ENCODE data around the gene RBMS3.
A peak's percentile ranks its signal among the peaks of the same experiment; 100 is the strongest.

RBMS3 gene

DNA sequence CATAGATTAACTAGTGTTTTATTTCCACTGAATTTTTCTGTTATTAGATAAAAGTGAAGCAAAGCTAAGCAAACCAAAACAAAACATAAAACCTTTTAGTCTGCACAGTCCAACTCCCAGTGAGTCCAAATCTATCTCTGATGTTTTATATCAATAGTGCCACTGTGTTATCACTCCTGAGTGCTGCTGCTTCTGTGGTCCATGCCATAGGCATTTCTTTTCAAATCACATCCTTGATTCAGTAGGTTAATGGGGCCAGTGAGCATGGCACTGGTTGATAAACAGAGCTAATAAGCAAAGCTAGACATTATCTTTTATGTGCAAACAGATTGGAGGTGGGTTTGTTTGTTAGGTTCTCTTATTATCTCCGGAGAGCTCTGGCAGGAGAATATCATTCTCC is 30.0 kb downstream of the RBMS3 start:
- DNase-seq (ENCODE audit: low spot score): no peak
- Histone ChIP-seq H3K4me3 (no peak overlapping the region), H3K27ac (no peak overlapping the region)
- TF ChIP-seq, protein P1, sequence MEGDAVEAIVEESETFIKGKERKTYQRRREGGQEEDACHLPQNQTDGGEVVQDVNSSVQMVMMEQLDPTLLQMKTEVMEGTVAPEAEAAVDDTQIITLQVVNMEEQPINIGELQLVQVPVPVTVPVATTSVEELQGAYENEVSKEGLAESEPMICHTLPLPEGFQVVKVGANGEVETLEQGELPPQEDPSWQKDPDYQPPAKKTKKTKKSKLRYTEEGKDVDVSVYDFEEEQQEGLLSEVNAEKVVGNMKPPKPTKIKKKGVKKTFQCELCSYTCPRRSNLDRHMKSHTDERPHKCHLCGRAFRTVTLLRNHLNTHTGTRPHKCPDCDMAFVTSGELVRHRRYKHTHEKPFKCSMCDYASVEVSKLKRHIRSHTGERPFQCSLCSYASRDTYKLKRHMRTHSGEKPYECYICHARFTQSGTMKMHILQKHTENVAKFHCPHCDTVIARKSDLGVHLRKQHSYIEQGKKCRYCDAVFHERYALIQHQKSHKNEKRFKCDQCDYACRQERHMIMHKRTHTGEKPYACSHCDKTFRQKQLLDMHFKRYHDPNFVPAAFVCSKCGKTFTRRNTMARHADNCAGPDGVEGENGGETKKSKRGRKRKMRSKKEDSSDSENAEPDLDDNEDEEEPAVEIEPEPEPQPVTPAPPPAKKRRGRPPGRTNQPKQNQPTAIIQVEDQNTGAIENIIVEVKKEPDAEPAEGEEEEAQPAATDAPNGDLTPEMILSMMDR (IDR thresholded peaks at IDR 0.05): no peak

DNA sequence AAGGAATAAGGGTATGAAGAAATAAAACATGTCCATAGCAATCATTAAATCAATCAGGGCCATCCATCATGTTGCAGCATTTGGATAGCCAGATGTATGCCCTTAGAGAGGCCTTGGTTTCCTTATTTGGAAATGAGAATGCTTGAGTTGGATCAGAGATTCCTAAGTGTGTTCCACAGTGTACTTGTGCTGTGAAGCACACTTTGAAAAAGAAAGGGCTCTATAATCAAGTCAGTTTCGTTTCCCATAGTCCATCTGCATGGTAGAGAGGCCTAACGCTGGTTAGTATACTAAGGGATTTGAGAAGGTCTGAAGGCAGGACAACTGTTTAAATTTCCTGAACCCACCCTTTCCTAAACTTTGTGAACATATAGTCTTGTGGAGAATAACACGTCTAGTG is 30.9 kb downstream of the RBMS3 start:
- DNase-seq (ENCODE audit: low spot score): no peak
- no peak overlapping the region for H3K27ac ChIP-seq
- TF ChIP-seq, protein P1 (IDR thresholded peaks at IDR 0.05): no peak
- H3K4me3 ChIP-seq: peak overlapping the region; percentile 28

DNA sequence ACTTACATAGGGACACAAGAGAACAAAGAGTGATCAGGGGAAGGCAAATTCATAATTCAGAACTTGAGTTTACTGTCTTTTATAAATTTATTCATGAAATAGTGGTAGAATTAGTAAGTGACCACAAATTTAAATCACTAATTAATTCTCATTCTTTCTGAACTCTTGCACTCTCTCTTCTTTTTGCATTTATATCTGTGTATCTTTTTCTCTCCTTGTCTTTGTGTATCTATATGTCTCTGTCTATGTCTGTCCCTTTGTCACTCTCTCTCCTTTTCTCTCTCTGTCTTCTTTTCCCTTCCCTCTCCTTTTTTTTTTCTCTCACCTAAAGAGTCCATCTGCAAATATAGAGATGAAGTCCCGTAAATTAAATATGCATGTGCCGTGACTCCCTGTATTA is 31.5 kb downstream of the RBMS3 start:
- DNase-seq (ENCODE audit: low spot score): no peak
- peak overlapping the region; percentile 28 for H3K4me3 ChIP-seq
- TF ChIP-seq, protein P1 (IDR thresholded peaks at IDR 0.05): no peak
- no peak overlapping the region for H3K27ac ChIP-seq

DNA sequence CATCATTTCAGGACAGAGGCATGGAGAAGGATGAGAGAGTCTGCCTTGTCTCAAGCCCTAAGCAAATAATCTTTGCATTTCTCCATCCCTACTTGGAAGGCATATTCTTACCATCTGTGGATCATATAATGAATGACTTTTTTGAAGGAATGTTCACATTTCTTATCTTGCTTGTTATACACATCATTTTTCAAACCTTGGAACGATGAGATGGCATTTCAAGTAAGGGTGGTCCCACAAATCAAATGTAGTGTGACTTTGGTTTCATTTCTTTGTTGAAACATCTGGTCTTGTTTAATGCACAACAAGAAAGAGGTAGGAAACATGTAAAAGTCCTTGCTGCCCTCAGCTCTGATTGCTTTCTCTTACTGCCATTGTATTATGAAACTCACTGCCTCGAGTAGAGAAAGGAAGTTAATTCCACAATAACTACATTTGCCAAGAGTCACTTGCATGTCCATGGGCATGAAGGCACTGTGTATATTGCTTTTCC is 32.1 kb downstream of the RBMS3 start:
- Histone ChIP-seq H3K4me3 (peak overlapping the region; percentile 19), H3K27ac (peak overlapping the region in 1 of 2 donors; percentile 31)
- TF ChIP-seq, protein P1 (IDR thresholded peaks at IDR 0.05): no peak
- DNase-seq (ENCODE audit: low spot score): no peak

DNA sequence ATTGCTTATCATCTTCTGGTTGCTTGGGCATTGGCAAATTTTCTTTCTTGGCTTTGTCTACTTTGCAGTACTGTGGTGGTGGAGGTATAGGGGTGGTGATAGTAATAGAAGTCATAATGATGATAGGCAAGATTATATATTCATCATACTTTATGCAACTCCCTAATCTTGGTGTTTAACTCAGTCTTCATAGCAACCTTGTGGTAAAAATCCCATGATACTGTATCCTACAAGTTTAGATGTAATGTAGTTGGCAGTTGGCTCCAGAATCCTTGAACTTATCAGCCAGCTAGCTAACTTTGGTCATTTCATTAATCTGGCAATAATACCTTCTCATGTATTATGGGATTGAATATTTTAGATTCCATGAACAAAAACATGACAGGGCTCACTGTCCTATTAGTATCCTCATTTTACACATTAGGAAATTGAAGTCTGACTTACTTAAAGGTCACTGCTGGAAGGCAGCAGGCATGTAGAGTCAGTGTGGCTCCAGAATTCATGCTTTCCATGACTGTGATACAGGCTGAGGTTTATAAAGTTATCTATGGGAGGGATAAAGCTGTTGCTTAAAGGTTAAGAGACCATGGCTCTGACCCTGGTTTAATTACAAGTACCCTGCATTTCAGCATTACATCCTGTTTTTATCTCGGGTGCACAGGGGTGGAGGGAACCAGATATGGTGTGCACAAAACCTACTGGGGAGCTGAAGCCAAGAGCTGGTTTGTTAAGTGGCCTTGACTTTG is 33.3 kb downstream of the RBMS3 start:
- Histone ChIP-seq H3K27ac (peak overlapping the region in 1 of 2 donors; percentile 31), H3K4me3 (peak overlapping the region; percentile 19)
- no peak for DNase-seq (ENCODE audit: low spot score)
- TF ChIP-seq, protein P1 (IDR thresholded peaks at IDR 0.05): no peak

DNA sequence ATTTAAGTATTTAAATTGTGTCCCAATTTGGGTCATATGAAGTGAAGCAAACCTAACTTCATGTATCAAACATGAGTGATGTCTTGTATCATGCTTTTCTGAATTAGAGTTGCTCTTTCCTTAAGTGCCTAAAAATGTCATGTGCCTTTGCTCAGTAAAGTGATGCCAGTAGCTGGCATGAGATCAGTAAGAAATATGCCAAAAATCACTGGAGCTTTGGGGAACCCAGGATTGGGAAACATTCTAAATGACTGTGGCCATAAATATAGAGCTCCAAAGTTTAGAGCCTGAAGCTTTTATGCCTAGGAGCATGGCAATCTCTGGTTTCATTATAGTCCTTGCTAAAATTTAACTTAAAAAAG is 33.8 kb downstream of the RBMS3 start:
- Histone ChIP-seq H3K4me3 (no peak overlapping the region), H3K27ac (peak overlapping the region in 1 of 2 donors; percentile 30)
- DNase-seq (ENCODE audit: low spot score): no peak
- TF ChIP-seq, protein P1 (IDR thresholded peaks at IDR 0.05): no peak

DNA sequence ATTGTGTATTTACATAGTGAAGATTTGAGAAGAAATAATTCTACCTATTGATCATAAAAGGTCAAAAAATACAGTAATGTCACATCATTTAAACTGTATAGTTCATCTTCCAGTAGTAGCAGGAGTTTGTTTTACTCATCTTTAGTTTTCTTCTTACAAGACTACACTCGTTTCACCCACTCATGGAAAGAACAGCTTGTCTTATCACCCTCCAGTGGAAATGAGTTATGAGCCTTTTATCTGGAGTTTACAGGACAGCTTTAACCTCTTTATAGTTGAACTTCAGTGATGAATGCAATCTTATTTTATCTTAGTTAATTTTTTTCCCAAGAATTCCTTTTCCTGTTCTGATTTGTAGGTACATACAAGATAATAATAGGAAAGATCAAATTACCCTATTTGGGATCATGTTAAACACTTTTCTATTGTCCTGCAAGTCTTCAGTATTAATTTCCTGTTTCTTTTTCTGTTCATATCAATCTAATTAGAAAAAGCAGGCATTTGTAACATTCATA is 36.8 kb downstream of the RBMS3 start:
- DNase-seq (ENCODE audit: low spot score): no peak
- TF ChIP-seq, protein P1 (IDR thresholded peaks at IDR 0.05): no peak
- Histone ChIP-seq H3K4me3 (no peak overlapping the region), H3K27ac (no peak overlapping the region)

All from coronary artery (tissue), 2 donors.